ENCODE measurements around the gene TWNK.

TWNK gene

GRCh38 chr10:101015582-101015973 is 28.2 kb downstream of the TWNK start:
- peaks cover 61% of the 10 kb centered on the region for H3K4me1 Mint-ChIP-seq (ENCODE audit: low read depth)
- H3K9me3 Mint-ChIP-seq = no peaks in the 10 kb centered on the region
- intact Hi-C loops (cut with micrococcal nuclease) = loop anchor here (10.0 kb wide), 1 partner anchor 51 kb away; the partner anchor contains the start of gene SEMA4G
- no peak overlapping the region for H3K27ac Mint-ChIP-seq
- H3K27me3 Mint-ChIP-seq = peaks cover 38% of the 10 kb centered on the region
- no peaks in the 10 kb centered on the region for H3K36me3 Mint-ChIP-seq (ENCODE audit: low read depth)
- no peak overlapping the region for H3K4me3 Mint-ChIP-seq

- no peak overlapping the region for H3K27ac Mint-ChIP-seq
- peaks cover 67% of the 10 kb centered on the region for H3K4me1 Mint-ChIP-seq (ENCODE audit: low read depth)
- intact Hi-C loops (cut with micrococcal nuclease) = loop anchor here (10.0 kb wide), 1 partner anchor 52 kb away; the partner anchor contains the start of gene SEMA4G
- H3K36me3 Mint-ChIP-seq (ENCODE audit: low read depth) = no peaks in the 10 kb centered on the region
- H3K4me3 Mint-ChIP-seq = no peak overlapping the region
- no peaks in the 10 kb centered on the region for H3K9me3 Mint-ChIP-seq
- H3K27me3 Mint-ChIP-seq = peaks cover 38% of the 10 kb centered on the region
Observed at GRCh38 chr10:101016814-101017213, 29.5 kb downstream of the TWNK start.

- Mint-ChIP-seq H3K36me3 (ENCODE audit: low read depth) (no peaks in the 10 kb centered on the region), H3K27ac (peak overlapping the region; percentile 33), H3K9me3 (no peaks in the 10 kb centered on the region), H3K27me3 (peaks cover 37% of the 10 kb centered on the region), H3K4me1 (ENCODE audit: low read depth) (peaks cover 56% of the 10 kb centered on the region), H3K4me3 (peak overlapping the region; percentile 41)
- intact Hi-C loops (cut with micrococcal nuclease) = loop anchor here (2.0 to 10.0 kb wide), 2 partner anchors 49 to 53 kb away; partner anchors contain the start of gene SEMA4G
Observed at GRCh38 chr10:101018118-101018599, 30.8 kb downstream of the TWNK start.

- Mint-ChIP-seq H3K9me3 (no peaks in the 10 kb centered on the region), H3K36me3 (ENCODE audit: low read depth) (no peaks in the 10 kb centered on the region), H3K27me3 (peaks cover 33% of the 10 kb centered on the region), H3K4me3 (peak overlapping the region; percentile 41), H3K4me1 (ENCODE audit: low read depth) (peaks cover 52% of the 10 kb centered on the region), H3K27ac (peak overlapping the region; percentile 71)
- intact Hi-C loops (cut with micrococcal nuclease) = loop anchor here (2.0 to 10.0 kb wide), 2 partner anchors 48 to 54 kb away; partner anchors contain the start of gene SEMA4G
Observed at GRCh38 chr10:101018600-101019439, 31.5 kb downstream of the TWNK start.

- Mint-ChIP-seq H3K27ac (peak overlapping the region; percentile 71), H3K27me3 (peaks cover 33% of the 10 kb centered on the region), H3K4me3 (peak overlapping the region; percentile 50)
Observed at GRCh38 chr10:101019440-101019703, 32.0 kb downstream of the TWNK start.

GRCh38 chr10:101020427-101021075 is 33.2 kb downstream of the TWNK start:
- H3K36me3 Mint-ChIP-seq (ENCODE audit: low read depth) = no peaks in the 10 kb centered on the region
- intact Hi-C loops (cut with micrococcal nuclease) = no loop called here
- peaks cover 36% of the 10 kb centered on the region for H3K4me1 Mint-ChIP-seq (ENCODE audit: low read depth)
- peak overlapping the region; percentile 40 for H3K27ac Mint-ChIP-seq
- H3K9me3 Mint-ChIP-seq = no peaks in the 10 kb centered on the region
- H3K4me3 Mint-ChIP-seq = no peak overlapping the region
- H3K27me3 Mint-ChIP-seq = peaks cover 23% of the 10 kb centered on the region

More at GRCh38 chr10:101019440-101019703, 32.0 kb downstream of the TWNK start:
- Mint-ChIP-seq H3K4me1 (ENCODE audit: low read depth) (peaks cover 47% of the 10 kb centered on the region), H3K36me3 (ENCODE audit: low read depth) (no peaks in the 10 kb centered on the region), H3K9me3 (no peaks in the 10 kb centered on the region)
- intact Hi-C loops (cut with micrococcal nuclease) = loop anchor here (2.0 to 10.0 kb wide), 2 partner anchors 47 to 55 kb away; partner anchors contain the start of gene SEMA4G

GRCh38 chr10:101021239-101021638 is 33.9 kb downstream of the TWNK start:
- intact Hi-C loops (cut with micrococcal nuclease) = no loop called here
- H3K4me3 Mint-ChIP-seq = no peak overlapping the region
- H3K9me3 Mint-ChIP-seq = no peaks in the 10 kb centered on the region
- peaks cover 35% of the 10 kb centered on the region for H3K4me1 Mint-ChIP-seq (ENCODE audit: low read depth)
- peaks cover 21% of the 10 kb centered on the region for H3K27me3 Mint-ChIP-seq
- no peaks in the 10 kb centered on the region for H3K36me3 Mint-ChIP-seq (ENCODE audit: low read depth)
- peak overlapping the region; percentile 40 for H3K27ac Mint-ChIP-seq

GRCh38 chr10:101021692-101022251 is 34.4 kb downstream of the TWNK start:
- H3K27ac Mint-ChIP-seq = peak overlapping the region; percentile 15
- H3K36me3 Mint-ChIP-seq (ENCODE audit: low read depth) = no peaks in the 10 kb centered on the region
- peaks cover 38% of the 10 kb centered on the region for H3K4me1 Mint-ChIP-seq (ENCODE audit: low read depth)
- intact Hi-C loops (cut with micrococcal nuclease) = no loop called here
- H3K4me3 Mint-ChIP-seq = no peak overlapping the region
- H3K27me3 Mint-ChIP-seq = peaks cover 15% of the 10 kb centered on the region
- H3K9me3 Mint-ChIP-seq = no peaks in the 10 kb centered on the region

- peaks cover 4% of the 10 kb centered on the region for H3K27me3 Mint-ChIP-seq
- no peaks in the 10 kb centered on the region for H3K9me3 Mint-ChIP-seq
- no peak overlapping the region for H3K27ac Mint-ChIP-seq
- no peaks in the 10 kb centered on the region for H3K36me3 Mint-ChIP-seq (ENCODE audit: low read depth)
- H3K4me1 Mint-ChIP-seq (ENCODE audit: low read depth) = peaks cover 43% of the 10 kb centered on the region
- no peak overlapping the region for H3K4me3 Mint-ChIP-seq
- intact Hi-C loops (cut with micrococcal nuclease) = no loop called here
Observed at GRCh38 chr10:101022967-101023705, 35.8 kb downstream of the TWNK start.

GRCh38 chr10:101027106-101027720 is 39.9 kb downstream of the TWNK start:
- H3K9me3 Mint-ChIP-seq = no peaks in the 10 kb centered on the region
- peaks cover 44% of the 10 kb centered on the region for H3K4me1 Mint-ChIP-seq (ENCODE audit: low read depth)
- intact Hi-C loops (cut with micrococcal nuclease) = no loop called here
- H3K27ac Mint-ChIP-seq = peak overlapping the region; percentile 79
- H3K27me3 Mint-ChIP-seq = peaks cover 6% of the 10 kb centered on the region
- H3K4me3 Mint-ChIP-seq = peak overlapping the region; percentile 8
- peaks cover 12% of the 10 kb centered on the region for H3K36me3 Mint-ChIP-seq (ENCODE audit: low read depth)

- H3K9me3 Mint-ChIP-seq = no peaks in the 10 kb centered on the region
- H3K4me3 Mint-ChIP-seq = no peak overlapping the region
- H3K4me1 Mint-ChIP-seq (ENCODE audit: low read depth) = peaks cover 50% of the 10 kb centered on the region
- peaks cover 6% of the 10 kb centered on the region for H3K27me3 Mint-ChIP-seq
- intact Hi-C loops (cut with micrococcal nuclease) = no loop called here
- peaks cover 27% of the 10 kb centered on the region for H3K36me3 Mint-ChIP-seq (ENCODE audit: low read depth)
- peak overlapping the region; percentile 98 for H3K27ac Mint-ChIP-seq
Observed at GRCh38 chr10:101028446-101029337, 41.3 kb downstream of the TWNK start.

- Mint-ChIP-seq H3K9me3 (no peaks in the 10 kb centered on the region), H3K27ac (peak overlapping the region; percentile 98), H3K4me1 (ENCODE audit: low read depth) (peaks cover 60% of the 10 kb centered on the region), H3K4me3 (no peak overlapping the region), H3K36me3 (ENCODE audit: low read depth) (peaks cover 33% of the 10 kb centered on the region), H3K27me3 (peaks cover 6% of the 10 kb centered on the region)
- intact Hi-C loops (cut with micrococcal nuclease) = loop anchor here (5.0 kb wide), 2 partner anchors 32 to 43 kb away; partner anchors contain the start of gene LZTS2
Observed at GRCh38 chr10:101029520-101030295, 42.4 kb downstream of the TWNK start.

Data from dendritic cell treated with granulocyte-macrophage colony-stimulating factor and Interleukin-4, amounts not matched to agents 40 ng/mL and 50 ng/mL, for 4 days (primary cell).